ENCODE data around the gene ADH1B. TPM values are rescaled to one million over a fixed set of nuclear protein-coding genes. Genes with fewer than 3 reads are reported as not detected.

ADH1B gene
- total RNA-seq, 1 experiment from 2014 or later = not detected

- H3K9me3 ChIP-seq = no peaks in the 10 kb centered on the region
- H3K4me3 ChIP-seq = no peak overlapping the region
- no peak for DNase-seq
- no peaks in the 10 kb centered on the region for H3K27me3 ChIP-seq
- H3K36me3 ChIP-seq = no peaks in the 10 kb centered on the region
Observed at GRCh38 chr4:99285387-99285786, 35.8 kb downstream of the ADH1B start.

GRCh38 chr4:99282731-99283130, 38.5 kb downstream of the ADH1B start:
- H3K36me3 ChIP-seq = no peaks in the 10 kb centered on the region
- no peaks in the 10 kb centered on the region for H3K27me3 ChIP-seq

GRCh38 chr4:99281261-99281660, 39.9 kb downstream of the ADH1B start:
- Histone ChIP-seq H3K27me3 (no peaks in the 10 kb centered on the region), H3K9me3 (no peaks in the 10 kb centered on the region), H3K4me3 (no peak overlapping the region), H3K36me3 (no peaks in the 10 kb centered on the region)
- no peak for DNase-seq

More at GRCh38 chr4:99282731-99283130, 38.5 kb downstream of the ADH1B start:
- no peak for DNase-seq
- H3K9me3 ChIP-seq = no peaks in the 10 kb centered on the region
- no peak overlapping the region for H3K4me3 ChIP-seq

- no peak for DNase-seq
- Histone ChIP-seq H3K4me3 (no peak overlapping the region), H3K36me3 (no peaks in the 10 kb centered on the region), H3K9me3 (no peaks in the 10 kb centered on the region), H3K27me3 (no peaks in the 10 kb centered on the region)
Observed at GRCh38 chr4:99276417-99276816, 44.8 kb downstream of the ADH1B start.

- no peak for DNase-seq
- Histone ChIP-seq H3K27me3 (no peaks in the 10 kb centered on the region), H3K4me3 (no peak overlapping the region), H3K36me3 (no peaks in the 10 kb centered on the region), H3K9me3 (no peaks in the 10 kb centered on the region)
Observed at GRCh38 chr4:99275885-99276284, 45.3 kb downstream of the ADH1B start.

- Histone ChIP-seq H3K36me3 (no peaks in the 10 kb centered on the region), H3K4me3 (no peak overlapping the region), H3K9me3 (no peaks in the 10 kb centered on the region), H3K27me3 (no peaks in the 10 kb centered on the region)
- no peak for DNase-seq
Observed at GRCh38 chr4:99275050-99275449, 46.2 kb downstream of the ADH1B start.

GRCh38 chr4:99273704-99274103, 47.5 kb downstream of the ADH1B start:
- Histone ChIP-seq H3K36me3 (no peaks in the 10 kb centered on the region), H3K4me3 (no peak overlapping the region), H3K9me3 (no peaks in the 10 kb centered on the region), H3K27me3 (no peaks in the 10 kb centered on the region)
- no peak for DNase-seq

GRCh38 chr4:99264927-99265326, 56.3 kb downstream of the ADH1B start:
- H3K9me3 ChIP-seq = no peaks in the 10 kb centered on the region
- no peaks in the 10 kb centered on the region for H3K36me3 ChIP-seq
- no peak overlapping the region for H3K4me3 ChIP-seq
- DNase-seq = no peak
- H3K27me3 ChIP-seq = no peaks in the 10 kb centered on the region; the same call in 1 of the 2 replicates

Other genes with a start within 250 kb of the ADH1B start
- gene ADH5, start 232.6 kb downstream of the ADH1B start, total RNA-seq (2014; rRNA removed; shearing (Covaris generic); ENCODE audit: low replicate concordance) = 147 and 184 TPM in 2 replicates
- gene ADH4, start 177.1 kb downstream of the ADH1B start, total RNA-seq (2014; rRNA removed; shearing (Covaris generic); ENCODE audit: low replicate concordance) = not detected in 2 replicates
- gene ADH6, start 102.2 kb downstream of the ADH1B start, total RNA-seq (2014; rRNA removed; shearing (Covaris generic); ENCODE audit: low replicate concordance) = not detected in 2 replicates
- gene ADH1A, start 30.4 kb downstream of the ADH1B start, total RNA-seq (2014; rRNA removed; shearing (Covaris generic); ENCODE audit: low replicate concordance) = not detected in 2 replicates
- not detected in 2 replicates for gene ADH1C, start 31.3 kb upstream of the ADH1B start, total RNA-seq (2014; rRNA removed; shearing (Covaris generic); ENCODE audit: low replicate concordance)
- gene ADH7, start 113.9 kb upstream of the ADH1B start, total RNA-seq (2014; rRNA removed; shearing (Covaris generic); ENCODE audit: low replicate concordance) = not detected in 2 replicates
- not detected in 2 replicates for gene C4orf17, start 189.6 kb upstream of the ADH1B start, total RNA-seq (2014; rRNA removed; shearing (Covaris generic); ENCODE audit: low replicate concordance)
- 7.9 and 32.2 TPM in 2 replicates for gene TRMT10A, start 242.6 kb upstream of the ADH1B start, total RNA-seq (2014; rRNA removed; shearing (Covaris generic); ENCODE audit: low replicate concordance)

All from MG63 (cell line).